ENCODE results near the gene TDRD12. TPM values are rescaled to one million over a fixed set of nuclear protein-coding genes. Genes with fewer than 3 reads are reported as not detected.
"Not testable (repeated sequence)": the region's sequence is repeated elsewhere in the genome, so short reads cannot be mapped to it uniquely, and the experiment has no call there.

Gene TDRD12
- total RNA-seq, 1 experiment from 2014 or later: 1.3 TPM

GRCh38 chr19:32757189-32757588 lies 37.6 kb downstream of the TDRD12 start:
- Histone ChIP-seq H2BK12ac (ENCODE audit: insufficient read length, low read depth, low read length) (no peak overlapping the region), H2BK5ac (ENCODE audit: insufficient read length, low read length) (no peak overlapping the region), H4K5ac (ENCODE audit: insufficient read length, low read depth, low read length) (no peak overlapping the region), H3K56ac (ENCODE audit: insufficient read length, low read depth, low read length) (no peak overlapping the region), H3K4me2 (ENCODE audit: insufficient read depth, insufficient read length, low read length) (no peak overlapping the region), H4K8ac (replicated peaks; ENCODE audit: insufficient read length, low read depth, low read length) (no peak overlapping the region), H3K27ac (ENCODE audit: insufficient read length, low read depth, low read length) (no peak overlapping the region), H3K79me2 (ENCODE audit: insufficient read depth, low read length) (no peaks in the 10 kb centered on the region), H2AK5ac (ENCODE audit: insufficient read length, low read length) (no peak overlapping the region), H2BK20ac (ENCODE audit: low read depth, low read length, poor library complexity, severe bottlenecking) (no peak overlapping the region), H2AFZ (ENCODE audit: low read length) (no peak overlapping the region), H3K23me2 (ENCODE audit: insufficient read length, low read depth, low read length, poor library complexity, severe bottlenecking) (no peaks in the 10 kb centered on the region), H3K4ac (ENCODE audit: low read depth, low read length) (no peak overlapping the region), H2BK120ac (ENCODE audit: low read depth, low read length, poor library complexity, severe bottlenecking) (no peak overlapping the region), H4K20me1 (ENCODE audit: control insufficient read depth, insufficient read depth, insufficient read length) (no peaks in the 10 kb centered on the region), H3K18ac (ENCODE audit: insufficient read length, low read depth, low read length) (no peak overlapping the region), H3K9ac (ENCODE audit: extremely low read depth, insufficient read length, low read length) (no peak overlapping the region), H3K9me3 (ENCODE audit: control insufficient read depth, low read depth, low read length) (peaks cover 9% of the 10 kb centered on the region), H3K4me1 (ENCODE audit: insufficient read depth, low read length) (no peaks in the 10 kb centered on the region), H4K91ac (ENCODE audit: insufficient read length, low read depth, low read length) (no peak overlapping the region), H3T11ph (ENCODE audit: low read length) (no peak overlapping the region), H3K27me3 (ENCODE audit: insufficient read depth, low read length) (no peaks in the 10 kb centered on the region), H3K14ac (ENCODE audit: insufficient read depth, low read length) (no peak overlapping the region), H3K23ac (ENCODE audit: insufficient read length, low read depth, low read length) (no peak overlapping the region), H2BK15ac (ENCODE audit: low read depth, low read length) (no peak overlapping the region), H3K79me1 (ENCODE audit: insufficient read depth, low read depth, low read length, poor library complexity, severe bottlenecking) (no peaks in the 10 kb centered on the region)
- Mint-ChIP-seq H3K27ac (no peak overlapping the region), H3K36me3 (ENCODE audit: insufficient read depth in 1 of 3, low read depth in 3 of 3) (peaks cover 0 to 9% (median 3%) of the 10 kb centered on the region in 3 experiments; a peak in 4 of 7 replicates), H3K9me3 (peaks cover 0 to 5% of the 10 kb centered on the region in 2 experiments; a peak in 1 of 5 replicates), H3K4me3 (no peak overlapping the region), H3K4me1 (no peaks in the 10 kb centered on the region), H3K27me3 (ENCODE audit: low read depth) (no peaks in the 10 kb centered on the region; the same call in 1 of the 2 replicates)
- TF ChIP-seq, protein P1, sequence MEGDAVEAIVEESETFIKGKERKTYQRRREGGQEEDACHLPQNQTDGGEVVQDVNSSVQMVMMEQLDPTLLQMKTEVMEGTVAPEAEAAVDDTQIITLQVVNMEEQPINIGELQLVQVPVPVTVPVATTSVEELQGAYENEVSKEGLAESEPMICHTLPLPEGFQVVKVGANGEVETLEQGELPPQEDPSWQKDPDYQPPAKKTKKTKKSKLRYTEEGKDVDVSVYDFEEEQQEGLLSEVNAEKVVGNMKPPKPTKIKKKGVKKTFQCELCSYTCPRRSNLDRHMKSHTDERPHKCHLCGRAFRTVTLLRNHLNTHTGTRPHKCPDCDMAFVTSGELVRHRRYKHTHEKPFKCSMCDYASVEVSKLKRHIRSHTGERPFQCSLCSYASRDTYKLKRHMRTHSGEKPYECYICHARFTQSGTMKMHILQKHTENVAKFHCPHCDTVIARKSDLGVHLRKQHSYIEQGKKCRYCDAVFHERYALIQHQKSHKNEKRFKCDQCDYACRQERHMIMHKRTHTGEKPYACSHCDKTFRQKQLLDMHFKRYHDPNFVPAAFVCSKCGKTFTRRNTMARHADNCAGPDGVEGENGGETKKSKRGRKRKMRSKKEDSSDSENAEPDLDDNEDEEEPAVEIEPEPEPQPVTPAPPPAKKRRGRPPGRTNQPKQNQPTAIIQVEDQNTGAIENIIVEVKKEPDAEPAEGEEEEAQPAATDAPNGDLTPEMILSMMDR (conservative IDR thresholded peaks at IDR 0.05): no peak
- no peak for DNase-seq
- WGBS (ENCODE audit: extremely low coverage, insufficient read length, low lambda C conversion rate): no CpG with 5 or more reads among the region's 3 CpGs

DNA sequence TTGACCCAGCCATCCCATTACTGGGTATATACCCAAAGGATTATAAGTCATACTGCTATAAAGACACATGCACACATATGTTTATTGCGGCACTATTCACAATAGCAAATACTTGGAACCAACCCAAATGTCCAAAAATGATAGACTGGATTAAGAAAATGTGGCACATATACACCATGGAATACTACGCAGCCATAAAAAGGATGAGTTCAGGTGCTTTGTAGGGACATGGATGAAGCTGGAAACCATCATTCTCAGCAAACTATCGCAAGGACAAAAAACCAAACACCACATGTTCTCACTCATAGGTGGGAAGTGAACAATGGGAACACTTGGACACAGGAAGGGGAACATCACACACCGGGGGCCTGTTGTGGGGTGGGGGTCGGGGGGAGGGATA lies 45.8 kb downstream of the TDRD12 start:
- not testable (repeated sequence) for H3K9me3 ChIP-seq (ENCODE audit: control insufficient read depth, low read depth, low read length); H3K79me1 ChIP-seq (ENCODE audit: insufficient read depth, low read depth, low read length, poor library complexity, severe bottlenecking); H4K20me1 ChIP-seq (ENCODE audit: control insufficient read depth, insufficient read depth, insufficient read length); H2AK5ac ChIP-seq (ENCODE audit: insufficient read length, low read length); H3T11ph ChIP-seq (ENCODE audit: low read length); DNase-seq; H2AFZ ChIP-seq (ENCODE audit: low read length); H3K36me3 Mint-ChIP-seq (ENCODE audit: insufficient read depth in 1 of 3, low read depth in 3 of 3); H3K4me1 ChIP-seq (ENCODE audit: insufficient read depth, low read length); H2BK12ac ChIP-seq (ENCODE audit: insufficient read length, low read depth, low read length); H3K23ac ChIP-seq (ENCODE audit: insufficient read length, low read depth, low read length); H3K4me3 Mint-ChIP-seq; H4K8ac ChIP-seq (replicated peaks; ENCODE audit: insufficient read length, low read depth, low read length); H4K5ac ChIP-seq (ENCODE audit: insufficient read length, low read depth, low read length); H3K18ac ChIP-seq (ENCODE audit: insufficient read length, low read depth, low read length); H3K56ac ChIP-seq (ENCODE audit: insufficient read length, low read depth, low read length); H2BK120ac ChIP-seq (ENCODE audit: low read depth, low read length, poor library complexity, severe bottlenecking); H3K14ac ChIP-seq (ENCODE audit: insufficient read depth, low read length); H3K27ac ChIP-seq (ENCODE audit: insufficient read length, low read depth, low read length); H4K91ac ChIP-seq (ENCODE audit: insufficient read length, low read depth, low read length); H3K4ac ChIP-seq (ENCODE audit: low read depth, low read length); H3K9me3 Mint-ChIP-seq; H2BK20ac ChIP-seq (ENCODE audit: low read depth, low read length, poor library complexity, severe bottlenecking); H3K27ac Mint-ChIP-seq; H3K27me3 Mint-ChIP-seq (ENCODE audit: low read depth); H3K4me2 ChIP-seq (ENCODE audit: insufficient read depth, insufficient read length, low read length); H3K27me3 ChIP-seq (ENCODE audit: insufficient read depth, low read length); H3K23me2 ChIP-seq (ENCODE audit: insufficient read length, low read depth, low read length, poor library complexity, severe bottlenecking); H3K9ac ChIP-seq (ENCODE audit: extremely low read depth, insufficient read length, low read length); H3K4me1 Mint-ChIP-seq; H2BK5ac ChIP-seq (ENCODE audit: insufficient read length, low read length); H2BK15ac ChIP-seq (ENCODE audit: low read depth, low read length); H3K79me2 ChIP-seq (ENCODE audit: insufficient read depth, low read length)
- WGBS (ENCODE audit: extremely low coverage, insufficient read length, low lambda C conversion rate): no CpG with 5 or more reads among the region's 5 CpGs

Data from H9 (cell line).